DMS79 (cell line): Measurements from ENCODE around the gene FARP2.

Experiments used
- DNase-seq: peaks from one replicate; lab custom pipeline; 2025; lab: John Stamatoyannopoulos, UW

Gene FARP2

DNA sequence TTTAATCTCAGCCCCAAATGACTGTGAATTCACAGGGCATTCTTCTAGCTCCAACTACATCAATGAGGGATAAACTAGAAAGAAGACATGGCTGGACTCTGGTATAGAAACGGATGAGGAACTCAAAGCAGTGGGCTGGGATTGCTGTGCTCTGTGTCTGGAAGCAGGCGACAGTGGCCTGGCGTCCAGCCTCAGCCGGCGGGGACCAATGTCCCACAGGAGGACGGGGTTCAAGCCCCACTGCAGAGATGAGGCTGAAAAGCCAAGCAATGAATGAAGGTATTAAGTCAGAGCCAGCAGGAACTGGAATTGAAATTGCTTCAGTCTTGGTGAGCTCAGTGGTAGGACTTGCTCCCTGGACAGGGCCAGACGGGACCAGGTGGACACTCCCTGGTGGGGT, 178.2 kb downstream of the FARP2 start:
- DNase-seq: no peak

DNA sequence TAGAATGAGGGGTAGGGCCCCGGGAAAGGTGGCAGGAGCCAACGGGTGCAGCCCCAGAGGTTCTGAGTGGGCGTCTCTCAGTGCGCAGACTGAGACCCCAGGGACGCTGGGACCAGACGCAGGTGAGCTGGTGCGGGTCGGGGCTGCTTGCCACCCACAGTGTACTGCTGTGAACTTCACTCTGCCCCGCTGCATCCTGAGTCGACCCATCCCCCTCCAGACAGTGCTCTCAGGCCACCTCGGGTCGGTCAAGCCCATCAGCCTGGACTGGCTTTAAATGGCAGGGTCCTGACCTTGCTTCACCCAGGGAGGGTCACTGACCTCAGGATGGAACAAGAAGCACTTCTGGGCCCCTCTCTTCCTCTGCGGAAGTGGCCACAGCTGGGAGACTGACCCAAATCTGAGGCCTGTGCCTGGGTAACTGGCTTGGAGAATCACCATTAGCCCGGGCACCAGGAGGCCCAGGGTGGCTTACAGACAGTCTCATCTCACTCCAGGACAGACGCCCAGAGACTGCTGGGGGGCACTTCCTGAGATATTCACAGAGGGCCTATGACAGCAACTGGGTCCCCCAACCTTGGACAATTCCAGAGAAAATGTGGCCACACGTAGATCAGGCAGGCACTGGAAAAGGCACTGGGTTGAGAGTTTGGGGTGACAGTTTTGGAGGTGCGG, 178.8 kb downstream of the FARP2 start:
- no peak for DNase-seq

DNA sequence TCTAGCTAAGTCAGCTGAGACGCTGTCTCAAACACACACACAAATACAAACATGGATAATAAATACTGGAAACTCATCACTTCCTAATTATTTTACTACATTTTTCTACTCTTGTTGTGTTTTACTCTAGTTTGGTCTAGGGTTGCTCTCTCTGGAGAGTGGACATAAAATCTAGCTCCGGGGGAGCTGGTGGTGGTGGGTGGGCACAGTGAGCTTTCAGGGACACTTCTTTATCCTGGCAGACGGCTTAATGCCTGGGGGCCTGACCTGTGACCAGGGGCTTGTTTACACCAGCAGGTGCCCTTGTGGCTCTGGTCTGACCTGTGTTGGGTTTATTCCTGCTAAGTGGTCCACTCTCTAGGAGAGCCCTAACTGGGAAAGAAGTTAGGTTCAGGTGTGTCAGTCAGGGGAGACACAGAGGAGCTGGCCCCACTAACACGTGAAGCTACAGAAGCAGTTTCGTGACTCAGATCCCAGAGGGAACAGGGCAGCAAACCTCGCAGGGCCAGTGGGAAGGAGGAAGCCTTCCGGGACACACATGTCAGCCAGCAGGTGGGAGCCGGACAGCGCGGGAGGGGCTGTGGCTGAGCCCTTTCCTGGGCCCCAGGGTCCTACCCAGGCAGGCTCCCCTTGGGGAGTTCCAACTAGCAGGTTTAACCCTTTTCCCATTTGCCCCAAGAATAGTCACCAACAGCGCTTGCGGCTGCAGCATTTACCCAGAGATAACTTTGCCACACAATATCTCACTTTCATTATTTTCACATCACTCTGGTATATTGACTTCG, 180.0 kb downstream of the FARP2 start:
- no peak for DNase-seq

DNA sequence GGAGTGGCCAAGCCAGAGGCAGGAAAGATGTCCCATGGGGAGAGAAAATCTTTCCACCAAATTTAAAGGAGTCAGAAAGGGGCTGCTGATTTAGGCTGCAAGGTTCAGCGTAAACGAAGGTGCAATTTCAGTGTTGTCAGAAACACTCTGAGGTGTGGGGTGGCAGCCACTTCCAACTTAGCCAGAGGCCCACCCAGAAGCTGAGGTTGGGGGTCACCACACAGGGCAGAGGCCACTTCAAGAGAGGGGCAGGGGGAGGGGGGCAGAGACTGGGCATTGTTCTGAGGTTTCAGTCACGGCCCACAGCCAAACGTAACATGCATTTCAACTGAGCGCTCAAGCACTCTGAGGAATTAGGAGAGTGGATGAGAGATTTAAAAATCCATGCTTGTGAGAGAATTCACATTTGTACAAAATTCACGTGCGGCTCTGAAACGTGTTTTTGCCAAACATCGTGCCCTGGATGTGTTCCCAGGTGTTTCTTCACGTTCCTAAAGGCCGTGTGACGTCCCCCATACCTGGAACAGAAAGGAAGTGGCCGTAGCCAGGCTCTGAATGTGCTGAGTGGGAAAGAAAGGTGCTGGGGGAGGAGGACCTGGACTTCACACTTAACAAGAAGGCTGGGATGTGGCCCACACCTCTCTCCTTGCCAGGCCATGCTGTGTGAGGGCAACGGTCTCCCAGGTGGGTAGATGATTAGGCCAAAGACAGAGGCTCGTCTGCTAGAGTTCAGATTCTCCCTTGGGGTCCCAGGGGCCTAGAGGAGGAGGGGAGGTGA, 182.9 kb downstream of the FARP2 start:
- DNase-seq: no peak

DNA sequence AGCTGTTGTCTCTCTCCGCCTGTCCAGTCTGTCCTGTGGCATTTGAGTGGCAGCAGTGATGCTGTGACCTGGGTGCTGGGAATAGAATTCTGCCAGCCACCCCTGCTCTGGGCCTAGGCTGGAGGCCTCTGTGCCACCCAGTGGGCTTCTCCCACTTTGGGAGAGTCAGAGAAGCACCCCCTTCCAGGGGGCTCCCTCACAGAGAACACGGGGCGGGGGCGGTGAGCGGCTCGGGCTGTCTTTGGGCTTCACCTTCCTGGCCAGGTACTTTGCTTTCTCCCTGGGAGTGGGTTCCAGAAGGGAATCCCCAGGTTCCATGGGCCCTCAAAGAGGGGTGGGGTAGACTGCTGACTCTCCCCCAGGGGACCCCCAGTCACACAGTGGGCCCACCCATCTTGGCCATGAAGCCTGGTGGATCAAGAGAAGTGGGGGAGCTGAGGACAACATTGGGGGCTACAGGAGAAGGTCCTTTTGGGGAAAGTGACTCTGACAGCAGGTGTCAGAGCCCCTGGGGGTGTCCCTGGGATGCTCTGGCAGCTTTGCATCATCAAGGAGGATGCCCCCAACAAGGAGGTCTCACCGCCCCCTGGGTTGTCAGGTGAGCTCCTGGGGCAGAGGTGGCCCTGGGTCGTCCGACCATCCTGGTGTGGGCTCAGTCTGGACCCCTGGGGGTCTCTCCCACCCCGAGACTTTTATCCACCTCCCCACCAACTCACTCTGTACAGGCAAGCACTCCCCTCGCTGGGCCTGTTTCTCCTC, 183.7 kb downstream of the FARP2 start:
- no peak for DNase-seq

DNA sequence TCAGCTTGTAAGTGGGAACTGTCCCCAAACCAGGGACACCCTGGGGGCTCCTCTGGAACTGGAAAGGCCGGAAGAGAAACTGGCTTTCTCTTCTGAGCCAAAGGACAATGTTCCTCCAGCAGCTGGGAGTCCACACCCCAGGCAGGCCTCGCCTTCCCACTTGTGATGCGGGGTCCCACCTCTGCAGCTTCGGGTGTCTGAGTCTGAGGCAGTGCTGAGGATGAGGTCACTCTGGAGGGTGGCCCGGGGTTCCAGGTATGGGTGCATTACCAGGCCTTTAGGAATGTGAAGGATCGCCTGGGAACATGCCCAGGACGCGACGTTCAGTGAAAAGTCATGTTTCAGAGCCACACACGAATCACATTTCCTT, 184.3 kb downstream of the FARP2 start:
- no peak for DNase-seq

DNA sequence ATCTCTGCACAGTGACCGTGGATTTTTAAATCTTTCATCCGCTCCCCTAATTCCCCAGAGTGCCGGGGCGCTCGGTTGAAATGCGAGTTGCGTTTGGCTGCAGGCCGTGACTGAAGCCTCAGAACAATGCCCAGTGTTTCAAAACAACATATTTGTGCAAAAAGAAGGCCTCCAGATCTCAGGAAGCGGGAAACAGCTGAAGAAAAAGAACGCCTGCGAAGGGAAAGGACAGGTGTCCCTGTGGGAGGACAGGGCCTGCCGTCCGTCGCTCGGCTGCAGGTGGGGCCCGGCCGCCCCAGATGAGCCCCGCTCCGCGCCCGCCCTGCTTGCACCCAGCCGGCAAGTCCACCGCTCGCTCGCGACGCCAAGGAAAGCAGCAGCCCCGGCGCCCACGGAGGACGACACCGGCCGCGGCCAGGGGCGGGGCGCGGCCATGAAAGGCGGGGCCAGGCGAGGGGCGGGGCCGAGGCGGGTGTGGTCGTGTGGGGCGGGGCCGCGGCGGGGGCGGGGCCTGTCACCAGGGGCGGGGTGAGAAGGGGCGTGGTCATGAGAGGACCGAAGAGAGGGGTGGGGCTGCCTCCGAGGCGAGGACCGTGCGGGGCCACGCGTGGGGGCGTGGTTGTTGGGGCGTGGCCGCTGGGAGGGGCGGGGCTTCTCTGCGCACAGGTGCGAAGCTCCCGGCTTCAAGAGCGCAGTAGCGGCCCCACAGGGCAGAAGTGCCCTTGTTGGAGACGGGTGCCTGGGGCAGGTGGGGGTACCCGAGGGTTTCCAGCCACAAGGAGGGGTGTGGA, 184.9 kb downstream of the FARP2 start:
- DNase-seq: no peak

DNA sequence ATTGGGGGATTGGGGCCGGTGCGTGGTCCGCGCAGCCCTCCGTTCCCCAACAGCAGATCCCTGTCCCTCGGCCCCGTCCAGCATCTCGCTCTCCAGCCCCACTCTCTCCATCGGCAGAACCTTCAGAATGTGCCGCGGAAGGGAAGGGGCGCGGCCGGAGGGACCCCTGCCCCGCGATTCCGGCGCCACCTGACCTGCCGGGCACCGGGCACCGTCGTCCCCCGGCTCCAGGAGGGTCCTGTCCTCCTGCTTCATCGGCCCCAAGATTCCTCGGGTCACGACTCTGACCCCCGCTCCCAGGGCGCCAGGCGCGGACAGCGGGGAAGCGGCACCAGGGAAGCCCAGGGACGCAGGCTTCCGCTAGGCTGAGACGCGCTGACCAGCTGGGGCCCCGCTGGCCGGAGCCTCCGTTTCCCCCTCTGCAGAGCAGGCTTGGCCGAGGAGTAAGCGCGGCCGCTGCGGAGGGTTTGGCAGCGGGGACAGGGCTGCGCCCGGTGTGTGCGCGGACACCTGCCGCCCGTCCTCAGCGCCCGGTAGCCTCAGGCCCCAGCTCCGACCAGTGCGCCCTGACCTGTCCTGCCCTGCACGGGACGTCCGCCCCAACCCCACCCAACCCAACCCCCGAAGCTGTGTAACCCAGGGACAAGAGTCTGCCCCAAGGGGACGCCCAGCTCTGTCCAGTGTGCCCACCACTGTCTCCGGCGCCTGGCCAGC, 185.6 kb downstream of the FARP2 start:
- no peak for DNase-seq

DNA sequence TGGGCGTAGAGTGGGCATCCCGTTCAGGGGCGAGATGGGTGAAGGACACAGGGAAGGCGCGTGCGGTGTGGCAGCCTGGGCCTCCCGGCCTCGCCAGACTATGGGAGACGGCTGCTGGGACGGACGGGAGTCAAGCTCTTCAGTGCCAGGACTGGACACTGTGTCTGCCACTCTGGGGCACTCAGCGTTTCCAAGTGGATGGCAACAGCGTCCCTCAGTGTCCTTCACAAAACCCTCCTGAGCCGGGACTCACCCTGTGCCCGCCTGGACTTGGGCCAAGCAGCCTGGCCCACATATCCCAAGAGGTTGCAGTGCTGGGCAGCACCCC, 186.2 kb downstream of the FARP2 start:
- DNase-seq: no peak
